DMS153 treated with DMSO at 0.1 percent for 48 hours (cell line): ENCODE measurements around the gene KCP.
A peak's percentile ranks its signal among the peaks of the same experiment; 100 is the strongest.

ENCODE experiments used
- DNase-seq: peaks from one replicate; lab custom pipeline; 2025; ENCODE audit not compliant: unreplicated experiment; lab: John Stamatoyannopoulos, UW

KCP gene

DNA sequence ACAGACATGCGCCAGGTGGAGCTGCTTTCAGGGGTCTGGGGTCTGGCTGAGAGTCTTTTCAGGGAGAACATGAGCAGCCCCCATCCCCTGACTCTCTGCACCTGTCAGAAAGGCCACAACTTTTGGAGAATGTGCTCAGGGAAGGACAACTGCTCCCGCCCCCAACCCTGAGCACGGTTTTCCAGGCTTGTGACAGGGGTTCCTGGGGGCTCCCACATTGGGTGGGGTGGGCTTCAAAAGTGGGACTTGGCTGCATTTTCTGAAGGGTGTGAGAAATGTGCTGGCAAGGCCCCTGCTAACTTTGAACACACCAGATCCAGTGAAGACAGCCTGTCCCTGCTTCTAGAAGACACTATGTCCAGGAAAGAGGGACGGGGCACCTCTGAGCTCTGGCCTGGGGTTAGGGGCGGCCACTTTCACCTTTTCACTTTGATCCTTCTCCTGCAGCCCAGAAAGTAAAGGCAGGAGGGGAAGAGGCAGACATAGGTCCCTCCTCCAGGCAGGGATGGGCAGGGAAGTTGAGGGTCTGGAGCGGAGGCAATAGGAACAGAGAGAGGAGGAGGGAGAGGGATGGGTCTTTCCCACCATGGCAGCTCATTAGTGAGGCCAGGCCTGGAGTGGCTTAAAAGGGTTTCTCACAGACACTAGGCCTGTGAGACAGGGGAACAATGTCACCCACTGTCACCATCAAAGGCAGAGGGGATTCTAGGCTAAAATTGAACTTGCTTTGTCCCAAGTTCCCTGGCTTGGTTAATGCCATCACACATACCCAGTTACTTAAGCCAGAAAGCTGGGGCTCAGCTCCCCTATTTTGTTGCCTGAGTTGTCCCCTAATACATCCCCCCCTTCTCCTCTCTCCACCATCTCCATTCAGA, 1.5 kb downstream of the KCP start:
- no peak for DNase-seq

- no peak for DNase-seq
Measured at GRCh38 chr7:128906766-128907559, 3.5 kb downstream of the KCP start.

DNA sequence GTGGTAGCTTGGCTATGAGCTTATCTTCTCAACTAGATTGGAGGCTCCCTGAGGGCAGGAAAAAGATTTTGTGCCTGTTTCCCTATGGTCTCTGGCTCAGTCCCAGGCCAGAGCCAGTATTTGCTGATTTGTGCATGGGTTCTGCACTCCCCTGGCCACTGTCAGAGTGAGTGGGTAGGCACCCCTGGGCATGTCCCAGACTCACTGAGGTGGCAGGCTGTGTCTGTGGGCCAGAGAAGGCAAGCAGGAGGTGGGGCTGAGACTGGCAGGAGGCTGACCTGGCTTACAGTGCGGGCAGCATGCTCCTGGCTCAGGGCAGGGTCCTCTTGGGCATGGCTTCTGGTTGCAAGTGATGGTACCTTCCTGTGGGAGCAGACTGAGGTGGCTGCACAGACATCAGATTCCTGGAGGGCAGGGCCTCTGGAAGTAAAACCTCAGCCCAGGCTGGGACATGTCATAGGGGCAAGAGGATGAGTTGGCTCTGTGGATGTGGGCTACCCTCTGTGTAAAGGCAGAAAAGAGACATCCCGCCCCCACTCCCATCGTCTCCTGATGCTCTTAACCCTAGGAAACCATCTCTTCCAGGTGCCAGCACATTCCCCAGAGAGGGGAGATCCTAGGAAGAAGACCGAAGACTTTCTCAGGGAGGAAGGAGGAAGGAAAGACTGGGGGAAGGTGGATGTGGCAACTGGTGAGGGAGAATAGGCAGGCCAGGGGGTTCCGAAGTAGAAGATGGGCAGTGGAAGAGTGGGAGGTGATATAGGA, 4.3 kb downstream of the KCP start:
- DNase-seq = no peak

GRCh38 chr7:128904381-128905197, 5.9 kb downstream of the KCP start:
- peak; percentile 15 for DNase-seq

DNA sequence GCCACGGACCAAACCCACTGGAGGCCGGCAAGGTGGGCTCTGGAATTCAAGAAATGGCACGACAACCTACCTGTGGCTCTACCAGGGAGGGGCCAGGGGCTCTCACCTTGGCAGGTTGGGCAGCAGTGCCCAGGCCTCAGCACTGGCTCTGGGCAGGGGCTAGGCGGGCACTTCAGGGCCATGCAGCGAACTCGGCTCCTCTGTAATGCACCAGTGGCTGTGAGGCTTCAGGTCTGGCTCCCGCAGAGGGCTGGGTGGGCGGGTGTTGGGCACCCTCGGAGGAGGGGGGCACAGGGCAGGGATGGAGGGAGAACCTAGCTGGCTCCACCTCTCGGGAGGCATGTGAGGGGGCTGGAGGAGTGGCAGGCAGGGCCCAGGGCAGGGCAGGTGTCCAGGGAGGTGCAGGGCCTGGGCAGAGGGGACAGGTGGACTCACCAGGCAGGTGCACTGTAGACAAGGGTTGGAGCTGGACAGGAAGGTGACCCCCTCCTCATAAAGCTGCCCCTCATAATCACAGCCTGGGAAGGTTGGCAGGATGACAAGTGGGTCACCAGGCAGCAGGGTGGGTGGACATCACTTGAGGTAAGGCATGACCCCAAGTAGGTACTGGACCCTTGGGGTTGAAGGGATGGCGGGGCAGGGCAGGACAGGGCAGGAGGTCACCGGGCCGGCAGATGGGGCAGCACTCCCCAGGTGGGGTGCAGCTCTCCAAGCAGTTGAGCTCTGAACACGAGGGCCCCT, 6.7 kb downstream of the KCP start:
- DNase-seq = no peak

DNA sequence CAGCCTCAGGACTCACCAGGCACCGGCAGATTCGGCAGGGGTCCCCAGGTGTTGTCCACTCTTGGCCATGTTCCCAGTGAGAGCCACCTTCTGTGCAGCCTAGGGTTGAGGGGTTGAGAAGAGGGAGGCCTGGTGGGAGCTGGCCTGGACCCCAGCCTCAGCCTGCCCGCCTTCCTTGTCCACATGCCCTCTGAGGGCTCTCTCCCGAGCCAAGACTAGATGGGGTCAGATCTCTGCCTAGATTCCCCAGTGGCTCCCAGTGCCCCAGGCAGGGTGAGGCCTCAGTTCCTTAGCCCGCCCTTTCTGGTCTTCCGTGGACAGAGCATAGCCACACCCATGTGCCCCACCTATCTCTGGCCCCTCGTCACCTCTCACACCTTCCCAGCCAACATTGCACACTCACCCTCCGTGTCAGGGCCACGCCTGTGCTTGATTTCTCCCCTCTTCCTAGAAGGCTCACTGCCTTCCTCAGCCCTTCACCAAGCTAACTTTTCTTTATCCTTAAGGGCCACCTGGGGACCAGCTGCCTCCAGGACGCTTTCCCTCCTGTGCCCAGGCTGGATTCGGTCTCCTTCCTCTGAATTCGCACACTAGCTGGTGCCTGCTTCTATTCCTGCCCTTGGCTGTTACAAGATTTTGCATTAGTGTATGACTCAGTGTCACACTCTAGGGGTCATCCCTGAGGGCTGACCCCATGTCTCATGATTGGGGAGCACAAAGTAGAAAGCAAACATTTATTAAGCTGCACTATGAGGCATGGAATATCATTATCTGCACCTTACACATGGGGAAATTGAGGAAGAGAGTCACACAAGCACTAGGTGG, 7.5 kb downstream of the KCP start:
- no peak for DNase-seq

DNA sequence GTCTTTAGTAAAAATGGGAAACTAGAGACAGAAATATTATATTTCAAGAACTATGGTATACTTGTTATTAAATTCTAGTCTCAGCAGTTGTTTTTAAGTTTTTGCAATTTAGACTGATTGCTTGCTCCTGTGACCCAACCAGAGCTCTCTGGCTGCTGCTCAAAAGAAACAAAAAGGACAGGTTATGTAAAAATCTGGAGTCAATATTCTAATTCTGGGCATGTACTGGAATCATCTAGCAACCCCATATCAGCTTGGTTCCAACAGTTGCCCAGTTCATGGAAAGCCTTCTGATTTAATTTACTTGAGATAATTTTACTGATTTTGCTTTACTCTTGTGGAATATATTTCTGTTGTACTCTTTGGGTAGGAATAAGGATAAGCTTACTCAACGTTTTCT, 10.3 kb downstream of the KCP start:
- DNase-seq = no peak

- DNase-seq = no peak
Measured at GRCh38 chr7:128899392-128899791, 11.1 kb downstream of the KCP start.

GRCh38 chr7:128895320-128895719, 15.2 kb downstream of the KCP start:
- no peak for DNase-seq

GRCh38 chr7:128894101-128894440, 16.4 kb downstream of the KCP start:
- DNase-seq = no peak

DNA sequence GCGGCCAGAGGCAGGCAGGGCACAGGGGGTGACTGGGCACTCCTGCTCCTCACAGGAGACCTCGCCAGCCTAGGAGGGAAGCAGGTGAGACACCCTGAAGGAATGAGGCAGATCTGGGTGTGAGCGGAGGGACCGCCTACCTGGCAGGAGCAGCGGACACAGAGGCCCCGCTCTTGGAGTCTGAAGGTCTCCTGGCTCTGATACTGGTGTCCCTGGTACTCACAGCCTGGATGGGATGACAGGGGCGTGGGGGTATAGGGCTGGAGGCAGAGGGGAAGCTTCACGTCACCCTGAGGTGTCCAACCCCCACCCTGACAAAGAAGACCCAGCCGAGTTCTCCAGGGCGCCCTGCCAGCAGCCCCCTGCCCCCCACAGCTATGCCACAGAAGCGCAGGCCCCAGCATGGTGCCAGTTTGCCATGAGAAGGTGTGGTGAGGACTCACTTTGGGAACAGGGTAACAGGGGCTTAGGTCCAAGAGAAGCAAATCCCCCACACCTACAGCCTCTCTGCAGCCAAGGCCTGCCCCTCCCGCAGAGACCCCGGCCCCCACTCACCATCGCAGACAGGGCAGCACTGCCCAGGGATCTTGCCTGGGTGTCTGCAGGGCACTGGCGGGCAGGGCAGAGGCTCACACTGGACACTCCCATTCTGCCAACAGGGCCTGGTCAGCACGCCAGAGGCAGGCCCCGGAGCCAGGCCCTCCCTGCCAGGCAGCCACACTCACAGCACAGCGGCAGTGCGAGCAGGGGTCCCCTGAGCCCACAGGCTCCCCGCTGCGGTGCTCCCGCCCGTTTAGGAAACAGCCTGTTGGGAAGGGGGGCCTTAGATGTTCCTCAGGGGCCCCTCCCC, 17.0 kb downstream of the KCP start:
- no peak for DNase-seq

GRCh38 chr7:128892521-128893250, 17.8 kb downstream of the KCP start:
- DNase-seq = no peak

DNA sequence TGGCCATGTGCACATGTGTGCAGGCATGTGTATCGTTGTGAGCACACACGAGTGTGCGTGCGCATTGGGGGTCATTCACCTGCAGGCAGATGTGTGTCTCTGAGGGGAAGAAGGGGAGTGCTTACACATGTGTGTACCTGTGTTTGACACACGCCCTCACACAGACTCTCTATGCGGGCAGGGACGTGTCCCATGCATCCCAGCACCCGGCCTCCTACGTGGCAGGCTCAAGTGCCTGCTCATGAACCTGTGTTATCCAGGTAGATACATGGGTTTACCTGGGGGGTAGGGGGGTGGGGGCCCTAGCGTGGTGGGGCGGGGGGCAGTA, 18.6 kb downstream of the KCP start:
- DNase-seq = no peak

- no peak for DNase-seq
Measured at GRCh38 chr7:128891110-128891941, 19.2 kb downstream of the KCP start.

- DNase-seq = no peak
Measured at GRCh38 chr7:128890306-128891109, 20.0 kb downstream of the KCP start.

- DNase-seq = no peak
Measured at GRCh38 chr7:128889121-128889520, 21.4 kb downstream of the KCP start.
